Activated CD8-positive, alpha-beta memory T cell treated with anti-CD3 and anti-CD28 coated beads for 36 hours (primary cell): ENCODE results near the gene KLHL40. TPM values are rescaled to one million over a fixed set of nuclear protein-coding genes. Genes with fewer than 3 reads are reported as not detected.

Experiments
- CTCF ChIA-PET: fragments of 350-600 bp; sonication (Branson Sonifier 250); formaldehyde crosslinking; loops from one replicate; lab custom pipeline; 2021; ENCODE audit warnings: antibody characterized with exemption; lab: Charles Lee
- POLR2A ChIA-PET: fragments of 350-600 bp; sonication (Branson Sonifier 250); formaldehyde crosslinking; loops from one replicate; lab custom pipeline; 2021; ENCODE audit warnings: antibody characterized with exemption; lab: Charles Lee
- total RNA-seq, 2 experiments: library from RNA; stranded (reverse); gene quantifications; one replicate each; pipeline ENCODE4 v1.2.3, GENCODE V29; 2021

Gene KLHL40
- total RNA-seq, 2 experiments from 2014 or later, result not detected

- ChIA-PET CTCF (no interaction called here), POLR2A (no interaction called here)
Observed at GRCh38 chr3:42730706-42731420, 45.5 kb downstream of the KLHL40 start.

- CTCF ChIA-PET, result no interaction called here
- POLR2A ChIA-PET, result interaction anchor here (0.5 kb wide), 1 partner anchor 57 kb away, joined by 3 read pairs; no protein-coding TSS in a partner anchor
Observed at GRCh38 chr3:42731476-42732195, 46.3 kb downstream of the KLHL40 start.

- CTCF ChIA-PET, result no interaction called here
- POLR2A ChIA-PET, result interaction anchor here (0.5 kb wide), 1 partner anchor 56 kb away, joined by 3 read pairs; no protein-coding TSS in a partner anchor
Observed at GRCh38 chr3:42732196-42732828, 47.0 kb downstream of the KLHL40 start.

GRCh38 chr3:42732829-42733459 lies 47.6 kb downstream of the KLHL40 start:
- ChIA-PET CTCF (no interaction called here), POLR2A (no interaction called here)

GRCh38 chr3:42733501-42734262 lies 48.3 kb downstream of the KLHL40 start:
- ChIA-PET CTCF (no interaction called here), POLR2A (no interaction called here)

GRCh38 chr3:42734263-42734860 lies 49.0 kb downstream of the KLHL40 start:
- ChIA-PET POLR2A (no interaction called here), CTCF (no interaction called here)

GRCh38 chr3:42735019-42735418 lies 49.7 kb downstream of the KLHL40 start:
- ChIA-PET CTCF (no interaction called here), POLR2A (no interaction called here)

GRCh38 chr3:42735615-42736014 lies 50.3 kb downstream of the KLHL40 start:
- ChIA-PET POLR2A (no interaction called here), CTCF (no interaction called here)

- CTCF ChIA-PET, result no interaction called here
Observed at GRCh38 chr3:42736081-42736480, 50.7 kb downstream of the KLHL40 start.

GRCh38 chr3:42736531-42736930 lies 51.2 kb downstream of the KLHL40 start:
- POLR2A ChIA-PET, result no interaction called here
- CTCF ChIA-PET, result no interaction called here

More at GRCh38 chr3:42736081-42736480, 50.7 kb downstream of the KLHL40 start:
- POLR2A ChIA-PET, result no interaction called here

GRCh38 chr3:42739401-42740158 lies 54.2 kb downstream of the KLHL40 start:
- ChIA-PET POLR2A (no interaction called here), CTCF (no interaction called here)

- POLR2A ChIA-PET, result no interaction called here
- CTCF ChIA-PET, result no interaction called here
Observed at GRCh38 chr3:42741796-42742195, 56.5 kb downstream of the KLHL40 start.

Other genes starting within 250 kb of the KLHL40 start
- gene VIPR1, start 182.9 kb upstream of the KLHL40 start, total RNA-seq, result 1 to 10 TPM; 2.8 to 3.3 TPM
- 10 to 100 TPM; 46.8 to 46.9 TPM for gene SEC22C, start 103.6 kb upstream of the KLHL40 start, total RNA-seq
- gene SS18L2, start 94.7 kb upstream of the KLHL40 start, total RNA-seq, result 10 to 100 TPM; 86.8 to 92.1 TPM
- gene NKTR, start 84.9 kb upstream of the KLHL40 start, total RNA-seq, result 10 to 100 TPM; 46.8 to 51.4 TPM
- gene ZBTB47, start 31.8 kb upstream of the KLHL40 start, total RNA-seq, result 1 to 10 TPM; 1.1 to 1.2 TPM
- not detected for gene HHATL, start 17.3 kb downstream of the KLHL40 start, total RNA-seq
- gene CCDC13, start 87.7 kb downstream of the KLHL40 start, total RNA-seq, result under 1 TPM; 0.42 to 0.52 TPM
- gene HIGD1A, start 119.0 kb downstream of the KLHL40 start, total RNA-seq, result 10 to 100 TPM; 90.6 to 92.0 TPM
- gene ACKR2, start 123.9 kb downstream of the KLHL40 start, total RNA-seq, result 1 to 10 TPM; 1.3 to 1.4 TPM
- gene CYP8B1, start 190.3 kb downstream of the KLHL40 start, total RNA-seq, result not detected
- gene ZNF662, start 220.6 kb downstream of the KLHL40 start, total RNA-seq, result under 1 TPM; 0.86 to 0.91 TPM